Endodermal cell (in vitro differentiated cells): ENCODE results near the gene SERBP1. TPM values are rescaled to one million over a fixed set of nuclear protein-coding genes. Genes with fewer than 3 reads are reported as not detected.

ENCODE experiments used
- DNase-seq: peaks from one replicate; pipeline ENCODE4 v3.0.0-alpha.2; 2017
- H3K27ac ChIP-seq: 2 replicates; pipeline ENCODE4 v1.5.1; 2013; ENCODE audit warnings: mild to moderate bottlenecking, low read depth, low read length, moderate library complexity
- H3K27me3 ChIP-seq: 2 replicates; pipeline ENCODE4 v1.6.1; 2013; ENCODE audit warnings: mild to moderate bottlenecking, low read length, moderate library complexity; ENCODE audit not compliant: insufficient read depth, control insufficient read depth, poor library complexity, severe bottlenecking
- H3K36me3 ChIP-seq: 2 replicates; pipeline ENCODE4 v1.7.0; 2013; ENCODE audit warnings: mild to moderate bottlenecking, low read length, moderate library complexity; ENCODE audit not compliant: control insufficient read depth, insufficient read depth
- H3K4me1 ChIP-seq: one replicate; pipeline ENCODE4 v1.7.0; 2013; ENCODE audit warnings: low read length; ENCODE audit not compliant: control insufficient read depth, insufficient read depth
- H3K4me3 ChIP-seq: 2 replicates; pipeline ENCODE4 v1.5.1; 2013; ENCODE audit warnings: mild to moderate bottlenecking, low read length, moderate library complexity
- H3K9ac ChIP-seq: 2 replicates; pipeline ENCODE4 v1.6.1; 2013; ENCODE audit warnings: mild to moderate bottlenecking, low read length, moderate library complexity; ENCODE audit not compliant: poor library complexity, severe bottlenecking; ENCODE audit errors: extremely low read depth
- H3K9me3 ChIP-seq: 2 replicates; pipeline ENCODE4 v1.6.1; 2013; ENCODE audit warnings: mild to moderate bottlenecking, low read length, moderate library complexity; ENCODE audit not compliant: control insufficient read depth
- H3K27ac Mint-ChIP-seq: 2 replicates; pipeline ENCODE4 v1.8.0; 2020; ENCODE audit warnings: mixed read lengths
- H3K27me3 Mint-ChIP-seq: 2 replicates; pipeline ENCODE4 v1.8.0; 2021; ENCODE audit warnings: mild to moderate bottlenecking, mixed read lengths; ENCODE audit not compliant: insufficient read depth
- H3K36me3 Mint-ChIP-seq: 2 replicates; pipeline ENCODE4 v1.8.0; 2020; ENCODE audit warnings: low read depth, mixed read lengths
- H3K4me1 Mint-ChIP-seq: 2 replicates; pipeline ENCODE4 v1.8.0; 2020; ENCODE audit warnings: mixed read lengths
- H3K4me3 Mint-ChIP-seq: 2 replicates; pipeline ENCODE4 v1.8.0; 2020; ENCODE audit warnings: mild to moderate bottlenecking, moderate library complexity, mixed read lengths
- H3K9me3 Mint-ChIP-seq: 2 replicates; pipeline ENCODE4 v1.8.0; 2020; ENCODE audit warnings: mild to moderate bottlenecking, mixed read lengths
- CTCF ChIP-seq: fragments of 200-600 bp; sonication (generic); conservative IDR thresholded peaks from 2 replicates; pipeline ENCODE4 v1.5.0; 2021; ENCODE audit warnings: antibody characterized with exemption, mild to moderate bottlenecking
- WGBS, 2 experiments: methylation state at CpG; one replicate each; pipeline versions ENCODE4 v1.1.5 to v1.1.7; 2013; ENCODE audit warnings: missing lambda C conversion rate in 2 of 2, mixed read lengths in 1 of 2; ENCODE audit not compliant: insufficient coverage in 1 of 2, insufficient read length in 1 of 2; 5-methylcytosine and 5-hydroxymethylcytosine counted together
- total RNA-seq, 2 donors: library from RNA; stranded (reverse); fragmentation: NEBNext Ultra II Directional in 1 of 2; extraction: Animal tissue kit (Norgen Biotek cat#: 25700) in 1 of 2; gene quantifications; 2 replicates in 1 of 2; 3 replicates in 1 of 2; pipeline ENCODE4 v1.2.1, GENCODE V29; 2021

SERBP1 gene
- total RNA-seq, 2 donors from 2014 or later: 312 to 331 TPM

GRCh38 chr1:67468066-67468718 is 38.0 kb upstream of the SERBP1 start:
- no peak overlapping the region for H3K4me3 ChIP-seq
- no peak overlapping the region for H3K9ac ChIP-seq
- H3K4me1 ChIP-seq: peaks cover 6% of the 10 kb centered on the region
- WGBS, 2 experiments: 89 to 94% methylated on average over 2 to 4 of the region's 4 CpGs
- Mint-ChIP-seq H3K27me3 (peaks cover 44% of the 10 kb centered on the region), H3K36me3 (no peaks in the 10 kb centered on the region), H3K9me3 (no peaks in the 10 kb centered on the region), H3K4me1 (peaks cover 13% of the 10 kb centered on the region), H3K4me3 (no peak overlapping the region), H3K27ac (no peak overlapping the region)
- no peak for TF ChIP-seq CTCF
- no peaks in the 10 kb centered on the region for H3K36me3 ChIP-seq
- peaks cover 19% of the 10 kb centered on the region for H3K27me3 ChIP-seq
- DNase-seq: no peak
- H3K9me3 ChIP-seq: no peaks in the 10 kb centered on the region
- no peak overlapping the region for H3K27ac ChIP-seq

DNA sequence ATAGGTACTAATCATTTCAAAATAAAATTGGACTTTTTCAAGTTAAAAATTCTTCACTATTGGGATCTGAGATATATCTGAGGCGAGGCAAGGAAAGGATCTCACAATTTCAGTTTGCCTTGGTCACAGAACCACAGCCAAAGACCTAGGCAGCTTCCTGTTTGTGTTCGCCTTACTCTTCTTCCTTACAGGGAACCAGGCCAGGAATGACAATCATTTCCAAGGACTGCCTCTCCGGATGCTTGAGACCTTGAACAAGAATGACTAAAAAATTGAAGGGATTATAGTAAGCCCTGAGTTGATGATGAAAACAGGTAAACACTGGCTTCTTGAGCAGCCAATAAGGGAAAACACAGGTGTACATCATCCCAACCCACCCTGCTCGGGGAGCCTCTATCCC is 35.2 kb upstream of the SERBP1 start:
- Mint-ChIP-seq H3K4me3 (no peak overlapping the region), H3K36me3 (no peaks in the 10 kb centered on the region), H3K4me1 (peaks cover 24% of the 10 kb centered on the region), H3K27ac (no peak overlapping the region), H3K27me3 (peaks cover 54% of the 10 kb centered on the region), H3K9me3 (no peaks in the 10 kb centered on the region)
- Histone ChIP-seq H3K9ac (no peak overlapping the region), H3K4me1 (peaks cover 7% of the 10 kb centered on the region), H3K36me3 (no peaks in the 10 kb centered on the region), H3K9me3 (no peaks in the 10 kb centered on the region), H3K4me3 (no peak overlapping the region), H3K27me3 (peaks cover 24% of the 10 kb centered on the region), H3K27ac (no peak overlapping the region)
- DNase-seq: no peak
- TF ChIP-seq CTCF: no peak
- WGBS, 2 experiments: 95 to 97% methylated on average over 3 to 4 of the region's 4 CpGs

DNA sequence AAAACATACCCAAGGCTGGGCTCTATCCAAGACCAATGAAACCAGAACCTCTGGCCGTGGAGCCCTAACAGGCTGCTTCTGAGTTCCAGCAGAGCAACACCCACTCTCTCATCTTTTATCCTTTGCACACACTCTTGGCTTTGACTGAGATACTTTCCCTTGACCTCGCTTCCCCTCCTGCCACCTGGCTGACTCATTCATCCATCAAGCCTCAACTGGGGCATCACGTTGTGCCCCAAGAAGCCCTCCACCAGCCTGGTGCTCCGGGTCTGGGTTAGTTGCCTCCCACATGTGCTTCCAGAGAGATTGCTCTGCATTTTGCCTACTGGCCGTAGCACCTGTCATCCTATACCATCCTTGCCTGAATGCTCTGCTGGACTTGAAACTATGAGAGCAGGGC is 34.5 kb upstream of the SERBP1 start:
- H3K9ac ChIP-seq: no peak overlapping the region
- H3K4me1 ChIP-seq: peaks cover 7% of the 10 kb centered on the region
- no peak overlapping the region for H3K27ac ChIP-seq
- no peak for DNase-seq
- no peaks in the 10 kb centered on the region for H3K9me3 ChIP-seq
- no peak overlapping the region for H3K27ac Mint-ChIP-seq
- TF ChIP-seq CTCF: no peak
- WGBS, 2 experiments: 92 to 94% methylated on average over 5 of the region's 5 CpGs
- peaks cover 54% of the 10 kb centered on the region for H3K27me3 Mint-ChIP-seq
- no peak overlapping the region for H3K4me3 ChIP-seq
- peaks cover 24% of the 10 kb centered on the region for H3K27me3 ChIP-seq
- no peaks in the 10 kb centered on the region for H3K36me3 Mint-ChIP-seq
- H3K36me3 ChIP-seq: no peaks in the 10 kb centered on the region
- H3K4me3 Mint-ChIP-seq: no peak overlapping the region
- no peaks in the 10 kb centered on the region for H3K9me3 Mint-ChIP-seq
- H3K4me1 Mint-ChIP-seq: peaks cover 27% of the 10 kb centered on the region
